ENCODE measurements around the gene HDAC4. TPM values are rescaled to one million over a fixed set of nuclear protein-coding genes. Genes with fewer than 3 reads are reported as not detected.

The HDAC4 gene
- total RNA-seq, 1 donor from 2014 or later, result 12.9 TPM

DNA sequence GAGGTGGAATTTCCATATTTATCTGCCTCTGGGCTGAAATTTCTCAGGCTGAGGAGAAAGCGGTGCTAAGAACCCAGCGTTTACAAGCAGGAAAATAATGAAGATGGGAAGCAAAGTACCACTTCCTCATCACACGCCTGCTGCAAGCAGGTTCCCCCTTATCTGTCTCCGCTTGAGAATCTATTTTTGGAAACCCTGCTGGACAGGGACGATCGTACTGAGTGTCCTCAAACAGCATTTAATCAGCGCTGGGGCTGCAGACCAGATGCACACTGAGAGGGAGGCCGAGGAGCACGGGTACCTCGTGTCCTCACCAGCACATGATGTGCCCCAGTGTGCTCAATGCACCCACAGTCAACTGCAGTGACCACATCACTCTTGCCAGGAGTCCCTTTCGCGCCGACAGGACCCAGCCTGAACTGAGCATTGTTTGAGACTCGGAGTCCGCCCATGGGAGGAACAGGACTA lies 160.4 kb downstream of the HDAC4 start:
- no peak for DNase-seq (ENCODE audit: low read depth in 2 of 2)

DNA sequence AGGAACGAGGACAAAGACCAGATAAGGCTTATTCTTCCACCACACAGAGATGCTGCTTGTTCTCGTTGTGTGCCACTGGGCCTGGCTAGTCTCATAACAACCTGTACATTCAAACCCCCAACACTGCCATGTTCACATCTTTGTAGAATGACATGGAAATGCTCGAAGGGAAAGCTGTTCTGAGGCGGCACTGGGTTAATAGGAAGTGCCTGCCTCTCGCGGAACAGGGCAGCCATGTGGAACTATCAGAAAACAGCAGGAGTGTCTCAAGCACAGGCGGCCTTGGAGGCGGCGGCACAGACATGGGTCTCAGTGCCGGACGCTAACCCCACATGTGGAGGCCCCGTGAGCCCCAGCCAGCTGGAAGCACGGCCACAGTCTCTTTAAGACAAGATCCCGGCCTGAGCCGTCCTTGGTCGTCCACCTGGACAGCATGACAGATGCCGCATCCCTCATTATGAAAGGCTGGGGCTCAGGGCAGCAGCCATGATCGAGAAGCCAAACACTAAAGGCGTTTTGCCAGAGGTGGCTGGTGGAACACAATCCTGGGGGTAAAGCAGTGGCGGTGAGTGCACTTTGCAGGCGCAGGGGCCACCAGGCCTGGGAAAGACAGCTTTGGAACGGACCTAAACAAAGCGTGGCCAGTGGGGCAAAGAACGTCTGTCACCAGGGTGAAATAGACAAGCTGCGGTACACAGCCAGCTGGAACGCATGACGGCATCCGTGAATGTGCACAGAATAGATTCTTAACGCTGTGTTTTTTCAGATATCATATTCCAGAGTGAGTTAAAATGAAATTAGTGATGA lies 161.0 kb downstream of the HDAC4 start:
- DNase-seq (ENCODE audit: low read depth in 2 of 2), result no peak

GRCh38 chr2:239238839-239239606 lies 161.8 kb downstream of the HDAC4 start:
- no peak for DNase-seq (ENCODE audit: low read depth in 2 of 2)

GRCh38 chr2:239238381-239238780 lies 162.4 kb downstream of the HDAC4 start:
- DNase-seq (ENCODE audit: low read depth in 2 of 2), result no peak

GRCh38 chr2:239236808-239237205 lies 164.0 kb downstream of the HDAC4 start:
- DNase-seq (ENCODE audit: low read depth in 2 of 2), result no peak

DNA sequence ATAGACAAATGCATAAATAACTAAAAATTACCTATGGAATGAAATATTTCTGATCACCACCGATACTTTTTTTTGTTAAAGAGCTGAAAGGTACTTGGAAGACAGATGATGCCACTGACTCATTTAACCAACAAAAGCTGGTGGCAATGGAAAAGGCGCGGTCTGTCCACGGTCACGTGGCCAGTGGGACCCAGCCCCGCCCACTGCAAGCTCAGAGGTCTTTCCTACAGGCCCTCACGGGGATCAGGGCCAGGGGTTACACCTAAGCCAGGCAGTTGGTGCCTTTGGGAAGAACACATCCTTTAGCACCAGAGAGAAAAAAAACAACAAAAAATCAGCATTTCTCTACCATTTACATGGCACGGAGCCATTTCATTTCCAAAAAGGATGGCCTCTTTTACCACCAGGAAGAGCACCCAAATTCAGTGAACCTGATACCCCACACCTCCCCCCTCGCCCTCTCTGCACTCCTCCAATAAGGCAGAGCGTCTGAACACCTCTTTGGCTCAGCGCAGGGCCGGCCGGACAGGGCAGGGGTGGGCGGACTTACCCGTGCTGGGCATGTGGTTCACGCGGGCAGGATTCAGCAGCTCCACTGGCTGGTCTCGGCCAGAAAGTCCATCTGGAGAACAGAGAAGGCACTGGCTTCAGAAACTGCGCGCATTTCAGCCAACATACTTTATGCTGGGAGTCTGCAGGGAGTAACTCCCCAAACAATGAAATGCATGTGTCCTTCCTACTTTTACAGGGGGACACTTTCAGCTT lies 164.6 kb downstream of the HDAC4 start:
- DNase-seq (ENCODE audit: low read depth in 2 of 2), result no peak

DNA sequence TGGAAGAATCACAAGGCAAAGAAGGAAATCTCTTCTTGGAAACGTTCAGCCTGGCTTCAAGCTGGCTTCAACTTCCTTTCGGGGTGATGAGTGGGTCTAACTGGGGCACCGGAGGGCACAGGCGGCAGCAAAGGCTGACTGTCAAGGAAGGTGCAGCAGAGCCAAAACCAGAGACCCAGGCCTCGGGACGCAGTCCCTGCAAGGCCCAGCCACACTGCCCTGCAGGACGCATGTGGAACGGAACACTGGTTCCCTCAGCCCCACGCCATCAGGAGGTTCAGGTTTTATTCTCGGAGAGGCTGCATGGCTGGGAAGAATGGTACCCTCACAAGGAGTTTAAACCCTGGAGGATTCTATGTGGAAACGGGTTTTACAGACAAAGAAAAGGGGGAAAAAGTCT lies 165.5 kb downstream of the HDAC4 start:
- DNase-seq (ENCODE audit: low read depth in 2 of 2), result no peak

GRCh38 chr2:239234191-239235175 lies 166.3 kb downstream of the HDAC4 start:
- no peak for DNase-seq (ENCODE audit: low read depth in 2 of 2)

GRCh38 chr2:239233576-239233975 lies 167.2 kb downstream of the HDAC4 start:
- peak; percentile 38 to 78 for DNase-seq (ENCODE audit: low read depth in 2 of 2)

DNA sequence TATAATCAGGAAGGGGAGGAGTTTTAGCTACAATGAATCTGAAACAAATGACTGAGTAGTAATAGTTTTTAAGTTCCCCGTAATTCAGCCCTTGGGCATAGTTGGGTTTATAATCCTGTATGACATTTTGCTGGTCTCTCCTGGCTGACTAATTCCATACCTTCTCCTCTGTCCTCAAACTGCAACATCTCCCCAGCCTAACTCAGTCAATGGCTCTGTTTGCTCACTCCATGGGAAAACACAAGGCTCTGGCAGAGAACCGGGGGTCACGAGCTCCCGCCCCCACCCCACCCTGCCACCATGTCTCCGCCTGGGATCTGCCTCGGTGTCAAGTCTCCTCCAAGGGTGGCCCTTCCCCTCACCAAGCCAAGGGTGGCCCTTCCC lies 168.6 kb downstream of the HDAC4 start:
- no peak for DNase-seq (ENCODE audit: low read depth in 2 of 2)

- DNase-seq (ENCODE audit: low read depth in 2 of 2), result no peak
These were observed 169.3 kb downstream of the HDAC4 start for GRCh38 chr2:239231231-239232194.

DNA sequence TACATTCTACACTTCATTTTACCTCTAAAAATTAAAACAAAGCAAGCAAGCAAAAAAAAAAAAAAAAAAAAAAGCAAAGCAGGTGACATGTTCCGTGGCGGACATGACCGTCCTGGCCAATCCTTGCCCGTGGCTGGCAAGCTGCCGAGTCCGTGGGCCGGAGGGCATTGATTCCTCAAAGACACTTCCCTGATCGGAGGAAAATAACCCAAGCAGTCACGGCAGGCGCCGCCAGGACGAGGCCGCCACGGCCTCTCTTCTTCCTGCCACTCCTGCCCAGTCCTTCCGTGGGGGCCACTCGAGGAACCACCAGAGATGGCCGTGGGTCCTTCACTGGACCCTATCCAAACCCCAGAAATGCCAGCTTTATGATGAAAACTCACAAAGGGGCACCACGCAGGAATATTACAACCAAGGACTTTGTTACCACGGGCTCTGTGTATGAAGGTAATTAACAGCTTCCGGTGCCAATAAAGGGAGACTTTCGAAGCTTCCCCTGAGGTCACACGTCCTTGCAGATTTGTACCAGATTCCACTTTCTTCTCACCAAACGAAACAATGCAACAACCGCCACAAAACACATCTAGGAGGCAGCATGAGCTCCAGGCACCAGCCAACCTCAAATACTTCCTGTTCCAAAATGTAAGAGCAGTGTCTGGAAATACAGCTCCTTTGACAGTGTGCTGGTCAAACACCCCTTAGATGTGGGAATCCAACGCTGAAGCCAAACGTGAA lies 170.3 kb downstream of the HDAC4 start:
- DNase-seq (ENCODE audit: low read depth in 2 of 2), result no peak

GRCh38 chr2:239229545-239230279 lies 171.1 kb downstream of the HDAC4 start:
- DNase-seq (ENCODE audit: low read depth in 2 of 2), result no peak

DNA sequence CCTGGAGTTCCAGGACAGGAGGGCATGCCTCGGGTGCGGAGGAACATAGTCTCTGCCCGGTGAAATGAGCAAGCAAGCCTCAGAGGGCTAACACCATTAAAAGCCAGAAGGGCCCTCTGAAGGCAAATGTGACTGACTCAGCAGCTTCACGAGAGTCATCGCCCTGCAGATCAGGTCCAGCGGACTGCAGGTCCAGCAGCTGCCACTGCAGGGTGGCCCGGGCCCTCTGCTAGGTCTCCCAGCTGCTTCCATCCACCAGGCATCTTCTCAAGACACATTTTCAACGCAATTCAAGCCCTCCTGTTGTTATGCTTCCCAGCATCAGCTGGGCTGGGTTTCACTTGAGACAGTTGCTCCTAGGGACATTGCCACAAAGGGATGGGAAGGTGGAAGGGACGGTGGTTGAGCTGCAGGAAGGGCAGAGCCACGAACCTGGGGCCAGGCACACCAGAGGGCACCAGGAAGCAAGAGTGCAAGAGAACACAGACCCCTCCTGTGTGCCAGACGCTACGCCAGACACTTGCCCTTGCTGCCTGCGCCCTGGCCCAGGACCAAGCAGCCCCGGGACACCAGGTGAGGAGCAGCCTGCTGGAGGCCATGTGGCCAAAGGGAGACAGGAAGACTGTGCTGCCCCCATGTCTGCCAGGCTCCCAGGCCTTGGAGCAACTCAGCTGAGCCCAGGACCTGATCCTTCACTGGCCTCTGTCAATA lies 173.0 kb downstream of the HDAC4 start:
- DNase-seq (ENCODE audit: low read depth in 2 of 2), result no peak

GRCh38 chr2:239226677-239227581 lies 173.9 kb downstream of the HDAC4 start:
- peak in 1 of 2 donors; percentile 56 for DNase-seq (ENCODE audit: low read depth in 2 of 2)

DNA sequence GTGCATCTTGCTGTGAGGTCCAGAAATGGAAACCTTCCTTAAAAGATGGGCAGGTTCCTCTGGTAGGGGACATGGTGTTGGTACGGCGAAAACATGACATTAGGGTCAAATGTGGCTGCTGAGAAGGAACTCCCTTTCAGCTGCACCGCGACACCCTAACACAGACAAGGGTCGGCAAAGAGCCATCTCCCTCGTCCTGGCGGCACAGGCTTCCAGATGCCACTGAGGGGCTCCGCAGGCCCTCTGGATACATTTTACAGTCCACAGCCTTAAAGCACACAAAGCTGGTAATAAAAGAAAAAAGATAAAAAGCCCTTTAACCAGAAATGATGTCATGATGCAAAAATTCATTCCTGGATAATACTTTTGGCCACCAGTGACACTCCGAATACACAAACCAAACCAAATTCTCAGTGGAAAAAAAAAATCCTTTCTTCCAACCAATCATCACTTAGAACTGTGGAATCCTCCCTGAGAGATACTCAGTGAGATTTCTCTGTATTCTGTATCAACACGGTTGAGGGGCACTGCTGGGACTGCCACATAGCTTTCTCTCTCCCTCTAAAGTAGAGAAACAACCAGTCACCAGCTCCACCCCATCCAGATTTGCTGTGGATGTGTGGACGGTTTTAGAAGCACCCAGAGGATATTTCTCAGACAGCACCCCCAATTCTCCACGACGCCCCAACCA lies 174.8 kb downstream of the HDAC4 start:
- peak in 1 of 2 donors; percentile 44 for DNase-seq (ENCODE audit: low read depth in 2 of 2)

Measured in lung microvascular endothelial cell (primary cell).